Gastrocnemius medialis (tissue), 4 donors: ENCODE data around the gene AKAP8L.

Source experiments
- POLR2A ChIP-seq, 2 donors: fragments of 450-650 bp; IDR thresholded peaks; one replicate each; pipeline ENCODE4 v1.6.1; 2017; ENCODE audit warnings: antibody characterized with exemption in 2 of 2, mild to moderate bottlenecking in 2 of 2, moderate library complexity in 2 of 2
- TF ChIP-seq, protein P1 (sequence below), 5 experiments: fragments of 450-650 bp in 3 of 5; fragments of 200-600 bp in 2 of 5; sonication (generic) in 2 of 5; IDR thresholded peaks in 4 of 5; conservative IDR thresholded peaks in 1 of 5; 1 replicate in 4 of 5; 2 replicates in 1 of 5; pipeline ENCODE4 v1.5.1; 2016 to 2019; ENCODE audit warnings: antibody characterized with exemption in 5 of 5, mild to moderate bottlenecking in 3 of 5, moderate library complexity in 3 of 5

GRCh38 chr19:15421721-15422260 is 3.0 kb upstream of the AKAP8L start:
- TF ChIP-seq, protein P1, sequence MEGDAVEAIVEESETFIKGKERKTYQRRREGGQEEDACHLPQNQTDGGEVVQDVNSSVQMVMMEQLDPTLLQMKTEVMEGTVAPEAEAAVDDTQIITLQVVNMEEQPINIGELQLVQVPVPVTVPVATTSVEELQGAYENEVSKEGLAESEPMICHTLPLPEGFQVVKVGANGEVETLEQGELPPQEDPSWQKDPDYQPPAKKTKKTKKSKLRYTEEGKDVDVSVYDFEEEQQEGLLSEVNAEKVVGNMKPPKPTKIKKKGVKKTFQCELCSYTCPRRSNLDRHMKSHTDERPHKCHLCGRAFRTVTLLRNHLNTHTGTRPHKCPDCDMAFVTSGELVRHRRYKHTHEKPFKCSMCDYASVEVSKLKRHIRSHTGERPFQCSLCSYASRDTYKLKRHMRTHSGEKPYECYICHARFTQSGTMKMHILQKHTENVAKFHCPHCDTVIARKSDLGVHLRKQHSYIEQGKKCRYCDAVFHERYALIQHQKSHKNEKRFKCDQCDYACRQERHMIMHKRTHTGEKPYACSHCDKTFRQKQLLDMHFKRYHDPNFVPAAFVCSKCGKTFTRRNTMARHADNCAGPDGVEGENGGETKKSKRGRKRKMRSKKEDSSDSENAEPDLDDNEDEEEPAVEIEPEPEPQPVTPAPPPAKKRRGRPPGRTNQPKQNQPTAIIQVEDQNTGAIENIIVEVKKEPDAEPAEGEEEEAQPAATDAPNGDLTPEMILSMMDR (IDR thresholded peaks at IDR 0.05 in 4 of 5, conservative IDR thresholded peaks at IDR 0.05 in 1 of 5): no peak
- no peak for TF ChIP-seq POLR2A (IDR thresholded peaks at IDR 0.05)
